IMR-90 (cell line): ENCODE data around the gene HDC. TPM values are rescaled to one million over a fixed set of nuclear protein-coding genes. Genes with fewer than 3 reads are reported as not detected.

Experiments
- ATAC-seq: fragments of 200-7000 bp; cut with Tn5 transposase; 2 replicates; pipeline ENCODE4 v1.9.1; 2020; ENCODE audit warnings: low read depth, mild to moderate bottlenecking, moderate library complexity
- Bru-seq: library from RNA; stranded (reverse); fragments of 400-500 nt; gene quantifications from one replicate; lab custom pipeline; 2021; lab: Mats Ljungman, UMichigan
- BruChase-seq, 2 experiments: library from RNA; stranded (reverse); fragments of 400-500 nt; gene quantifications; one replicate each; lab custom pipeline; 2021; lab: Mats Ljungman, UMichigan
- BruUV-seq: library from RNA; stranded (reverse); fragments of 400-500 nt; replicated peaks from 2 replicates; lab custom pipeline; 2021; lab: Mats Ljungman, UMichigan
- CTCF ChIA-PET: fragments of 300-600 bp; formaldehyde crosslinking; extraction: SDS; loops from one replicate; lab custom pipeline; 2021; ENCODE audit warnings: antibody characterized with exemption; lab: Yijun Ruan, JAX
- POLR2A ChIA-PET: fragments of 300-600 bp; sonication (Branson Sonifier 250); formaldehyde crosslinking; loops from one replicate; lab custom pipeline; 2022; ENCODE audit warnings: antibody characterized with exemption; ENCODE audit not compliant: unreplicated experiment; lab: Charles Lee
- DNase-seq: peaks from one replicate; pipeline ENCODE4 v3.0.0; 2013
- H2AFZ ChIP-seq: replicated peaks from 2 replicates; pipeline ENCODE3; 2013; ENCODE audit warnings: low read length, mild to moderate bottlenecking; ENCODE audit not compliant: poor library complexity
- H2AK5ac ChIP-seq: 2 replicates; pipeline ENCODE4 v1.6.1; 2013; ENCODE audit warnings: low read depth, low read length, inconsistent platforms
- H2AK9ac ChIP-seq: replicated peaks from 2 replicates; pipeline ENCODE3; 2013; ENCODE audit warnings: mild to moderate bottlenecking, low read depth, low read length, moderate library complexity; ENCODE audit not compliant: poor library complexity
- H2BK120ac ChIP-seq: 2 replicates; pipeline ENCODE4 v1.6.1; 2013; ENCODE audit warnings: low read depth, low read length, inconsistent platforms
- H2BK15ac ChIP-seq: 3 replicates; pipeline ENCODE4 v1.6.1; 2013; ENCODE audit warnings: low read depth, low read length, inconsistent platforms
- H2BK20ac ChIP-seq: 2 replicates; pipeline ENCODE4 v1.6.1; 2013; ENCODE audit warnings: low read depth, mild to moderate bottlenecking, inconsistent platforms, low read length, moderate library complexity
- H2BK5ac ChIP-seq: 2 replicates; pipeline ENCODE4 v1.6.1; 2013; ENCODE audit warnings: mild to moderate bottlenecking, low read depth, low read length, inconsistent platforms; ENCODE audit not compliant: poor library complexity, severe bottlenecking
- H3K14ac ChIP-seq: replicated peaks from 2 replicates; pipeline ENCODE4 v1.6.1; 2013; ENCODE audit warnings: low read depth, low read length, inconsistent platforms
- H3K18ac ChIP-seq: 2 replicates; pipeline ENCODE4 v1.6.1; 2013; ENCODE audit warnings: low read depth, low read length, control low read depth
- H3K23ac ChIP-seq: 2 replicates; pipeline ENCODE4 v1.6.1; 2013; ENCODE audit warnings: low read depth, low read length, inconsistent platforms
- H3K27ac ChIP-seq: 2 replicates; pipeline ENCODE4 v1.5.1; 2013; ENCODE audit warnings: mild to moderate bottlenecking, control low read depth, low read length; ENCODE audit not compliant: insufficient read depth
- H3K27me3 ChIP-seq: 2 replicates; pipeline ENCODE4 v1.6.1; 2013; ENCODE audit warnings: low read length; ENCODE audit not compliant: control insufficient read depth, insufficient read depth
- H3K36me3 ChIP-seq: 2 replicates; pipeline ENCODE4 v1.6.1; 2013; ENCODE audit warnings: low read length, mixed read lengths; ENCODE audit not compliant: control insufficient read depth, insufficient read depth
- H3K4ac ChIP-seq: 2 replicates; pipeline ENCODE4 v1.6.1; 2013; ENCODE audit warnings: low read depth, low read length, inconsistent platforms
- H3K4me1 ChIP-seq: 2 replicates; pipeline ENCODE4 v1.6.1; 2013; ENCODE audit warnings: low read length, mixed read lengths; ENCODE audit not compliant: control insufficient read depth, insufficient read depth
- H3K4me2 ChIP-seq: 2 replicates; pipeline ENCODE4 v1.6.1; 2013; ENCODE audit warnings: low read depth, mild to moderate bottlenecking, control low read depth, low read length, moderate library complexity
- H3K4me3 ChIP-seq: 2 replicates; pipeline ENCODE4 v1.5.1; 2013; ENCODE audit warnings: low read depth, mild to moderate bottlenecking, control low read depth, low read length, moderate library complexity; ENCODE audit not compliant: insufficient read depth
- H3K56ac ChIP-seq: 2 replicates; pipeline ENCODE4 v1.6.1; 2013; ENCODE audit warnings: low read length, inconsistent platforms; ENCODE audit not compliant: insufficient read depth; ENCODE audit errors: extremely low read depth
- H3K79me1 ChIP-seq, 2 experiments: 2 replicates each; pipeline ENCODE4 v1.6.1; 2013; ENCODE audit warnings: low read length in 2 of 2, inconsistent platforms in 1 of 2, low read depth in 1 of 2
- H3K9ac ChIP-seq: 2 replicates; pipeline ENCODE4 v1.6.1; 2013; ENCODE audit warnings: low read depth, low read length, control low read depth
- H3K9me1 ChIP-seq: 2 replicates; pipeline ENCODE4 v1.6.1; 2013; ENCODE audit warnings: low read length, inconsistent platforms; ENCODE audit not compliant: insufficient read depth
- H3K9me3 ChIP-seq: 2 replicates; pipeline ENCODE4 v1.6.1; 2013; ENCODE audit warnings: low read length; ENCODE audit not compliant: control insufficient read depth, insufficient read depth
- H4K20me1 ChIP-seq: 2 replicates; pipeline ENCODE4 v1.6.1; 2013; ENCODE audit warnings: low read length, inconsistent platforms; ENCODE audit not compliant: insufficient read depth
- H4K5ac ChIP-seq: 2 replicates; pipeline ENCODE4 v1.6.1; 2013; ENCODE audit warnings: mild to moderate bottlenecking, low read depth, low read length, control low read depth
- H4K8ac ChIP-seq, 2 experiments: 2 replicates each; pipeline ENCODE4 v1.6.1; 2013; ENCODE audit warnings: low read depth in 2 of 2, low read length in 2 of 2, control low read depth in 1 of 2, inconsistent platforms in 1 of 2
- H4K91ac ChIP-seq: 2 replicates; pipeline ENCODE4 v1.6.1; 2013; ENCODE audit warnings: low read depth, low read length, inconsistent platforms; ENCODE audit not compliant: insufficient read depth
- BHLHE40 ChIP-seq: fragments of 150-350 bp; IDR thresholded peaks from 2 replicates; pipeline ENCODE4 v1.6.1; 2016; ENCODE audit warnings: mild to moderate bottlenecking, low read depth, low read length
- CEBPB ChIP-seq: IDR thresholded peaks from 2 replicates; pipeline ENCODE4 v1.6.1; 2012; ENCODE audit warnings: low read depth, low read length, improper control_type of control experiment
- CHD1 ChIP-seq: IDR thresholded peaks from 2 replicates; pipeline ENCODE4 v1.6.1; 2012; ENCODE audit warnings: low read depth, low read length, improper control_type of control experiment
- CTCF ChIP-seq: conservative IDR thresholded peaks from 2 replicates; pipeline ENCODE4 v1.5.1; 2012; ENCODE audit warnings: mild to moderate bottlenecking, low read depth, low read length, improper control_type of control experiment
- FOS ChIP-seq: fragments of 150-350 bp; IDR thresholded peaks from 2 replicates; pipeline ENCODE4 v1.6.1; 2016; ENCODE audit warnings: low read depth, low read length
- MAFK ChIP-seq: IDR thresholded peaks from 2 replicates; pipeline ENCODE4 v1.6.1; 2012; ENCODE audit warnings: low read depth, low read length, improper control_type of control experiment
- MAZ ChIP-seq: IDR thresholded peaks from 2 replicates; pipeline ENCODE4 v1.6.1; 2012; ENCODE audit warnings: low read depth, mild to moderate bottlenecking, low read length, improper control_type of control experiment, moderate library complexity, borderline replicate concordance
- MXI1 ChIP-seq: IDR thresholded peaks from 2 replicates; pipeline ENCODE4 v1.6.1; 2012; ENCODE audit warnings: low read depth, mild to moderate bottlenecking, low read length, moderate library complexity, borderline replicate concordance
- NFE2L2 ChIP-seq: fragments of 150-350 bp; IDR thresholded peaks from 2 replicates; pipeline ENCODE4 v1.6.1; 2016; ENCODE audit warnings: low read depth, mild to moderate bottlenecking, low read length
- POLR2A ChIP-seq: IDR thresholded peaks from 2 replicates; pipeline ENCODE4 v1.6.1; 2012; ENCODE audit warnings: mild to moderate bottlenecking, low read depth, low read length
- RAD21 ChIP-seq: IDR thresholded peaks from 2 replicates; pipeline ENCODE4 v1.6.1; 2012; ENCODE audit warnings: low read length, improper control_type of control experiment
- RCOR1 ChIP-seq: IDR thresholded peaks from 2 replicates; pipeline ENCODE4 v1.6.1; 2012; ENCODE audit warnings: mild to moderate bottlenecking, low read length, improper control_type of control experiment; ENCODE audit not compliant: insufficient replicate concordance
- RFX5 ChIP-seq: IDR thresholded peaks from 2 replicates; pipeline ENCODE4 v1.8.0; 2012; ENCODE audit warnings: low read depth, mild to moderate bottlenecking, low read length, moderate library complexity
- SMC3 ChIP-seq: fragments of 150-350 bp; IDR thresholded peaks from 2 replicates; pipeline ENCODE4 v1.6.1; 2016; ENCODE audit warnings: low read depth, mild to moderate bottlenecking, antibody characterized with exemption, low read length, moderate library complexity
- USF2 ChIP-seq: fragments of 150-350 bp; IDR thresholded peaks from 2 replicates; pipeline ENCODE4 v1.6.1; 2017; ENCODE audit warnings: mild to moderate bottlenecking, antibody characterized with exemption, low read length, low read depth
- WGBS, 2 experiments: methylation state at CpG; one replicate each; pipeline versions ENCODE4 v1.1.5 to v1.1.7; 2013; ENCODE audit warnings: missing lambda C conversion rate in 2 of 2; ENCODE audit not compliant: insufficient read length in 1 of 2; ENCODE audit errors: extremely low coverage in 2 of 2; 5-methylcytosine and 5-hydroxymethylcytosine counted together
- dilution Hi-C: fragments of 300-500 bp; cut with HindIII; formaldehyde crosslinking; loops from one replicate; pipeline ENCODE4 v1.14.3; 2018; ENCODE audit warnings: low sequenced_read_pairs; ENCODE audit not compliant: unreplicated experiment
- in situ Hi-C: fragments of 300-500 bp; cut with MboI; formaldehyde crosslinking; loops from 3 replicates; pipeline ENCODE4 v1.14.3; 2019; ENCODE audit warnings: low sequenced_read_pairs, inconsistent platforms, mixed read lengths
- intact Hi-C: fragments of 100-400 bp; cut with micrococcal nuclease; formaldehyde crosslinking; loops from 2 replicates; pipeline ENCODE4 v1.10.0; 2022
- long read RNA-seq: library from polyadenylated mRNA; unstranded; transcript quantifications from one replicate; pipeline ENCODE4 v2.0.0, GENCODE V29; 2021; ENCODE audit not compliant: unreplicated experiment
- polyA plus RNA-seq, 3 experiments: library from polyadenylated mRNA; depleted of rRNA; stranded (reverse); fragments of >200 nt; gene quantifications; 2 replicates each; pipeline ENCODE4 v1.2.3, GENCODE V29; 2012; ENCODE audit warnings: low replicate concordance in 1 of 3
- total RNA-seq: library from RNA; depleted of rRNA; stranded (reverse); fragments of >200 nt; gene quantifications from 2 replicates; pipeline ENCODE4 v1.2.3, GENCODE V29; 2012; rRNA removed
- TF ChIP-seq, protein P1 (sequence below): fragments of 150-350 bp; IDR thresholded peaks from 2 replicates; pipeline ENCODE4 v1.6.1; 2016; ENCODE audit warnings: low read depth, mild to moderate bottlenecking, low read length, moderate library complexity, borderline replicate concordance

HDC gene
- not detected in 2 replicates for total RNA-seq
- not detected in 2 replicates for polyA plus RNA-seq (2012; rRNA removed)
- not detected in 2 replicates for polyA plus RNA-seq (2012; cell fraction: cytosol; rRNA removed)
- 0.03 and 0.11 TPM in 2 replicates for polyA plus RNA-seq (2012; cell fraction: nucleus; rRNA removed; ENCODE audit: low replicate concordance)
- Bru-seq, nascent RNA = percentile 4 among the genes with signal in this experiment
- not detected for BruChase-seq, experiment 1, labeled RNA remaining after a 6-hour chase
- percentile 4 among the genes with signal in this experiment for BruChase-seq, experiment 2, labeled RNA remaining after a 2-hour chase
- long read RNA-seq = 0 reads

DNA sequence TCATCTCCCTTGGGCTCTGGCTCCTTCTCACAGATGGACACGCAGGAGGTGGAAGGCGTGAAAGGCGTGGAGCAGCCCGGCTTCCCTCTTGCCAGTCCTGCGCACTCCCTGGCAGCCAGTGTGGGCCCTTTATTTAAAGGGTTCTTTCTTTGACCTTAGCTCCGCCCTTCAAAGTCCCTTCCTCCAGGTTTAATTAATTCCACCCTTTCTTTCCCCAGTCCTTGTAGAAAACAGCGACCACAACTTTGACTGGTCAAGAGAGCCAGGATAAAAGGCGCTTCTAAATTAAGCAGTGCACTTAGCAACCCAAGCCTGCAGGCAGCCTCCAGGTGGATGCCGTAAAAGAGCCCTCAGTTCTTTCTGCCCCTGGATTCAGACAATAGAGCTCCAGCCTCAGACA, at the start of gene HDC:
HDC (minus strand) TSS at position 107 of the 400 bp plus-strand sequence; CDS start at position 4, 103 bp downstream.
- ATAC-seq = no peak
- dilution Hi-C loops = no loop called here
- in situ Hi-C loops = no loop called here

More for the DNA sequence above, at the start of gene HDC:
- 0 out of 2 replicates have a peak, but pooled peaks cover 2% of the 10 kb centered on the region for H3K9me3 ChIP-seq
- H2AFZ ChIP-seq = no peak within 1 kb of the TSS
- H2BK15ac ChIP-seq = no peak within 1 kb of the TSS
- intact Hi-C loops = no loop called here
- no peak within 1 kb of the TSS for H3K14ac ChIP-seq
- H4K20me1 ChIP-seq = no peaks in the 10 kb centered on the region
- H3K27ac ChIP-seq = no peak within 1 kb of the TSS
- ChIA-PET CTCF (no interaction called here), POLR2A (no interaction called here)
- no peak within 1 kb of the TSS for H3K56ac ChIP-seq
- peak within 1 kb of the TSS; percentile 31 for H2AK9ac ChIP-seq
- no peak within 1 kb of the TSS for H2BK120ac ChIP-seq
- no peak within 1 kb of the TSS for H3K9ac ChIP-seq
- whole genome bisulfite sequencing, 2 experiments = 86% methylated on average over 4 of the region's 9 CpGs; no CpG with 5 or more reads in 1 of the 2 experiments
- H3K79me1 ChIP-seq = no peaks in the 10 kb centered on the region
- no peaks in the 10 kb centered on the region for H3K4me1 ChIP-seq
- H3K4ac ChIP-seq = no peak within 1 kb of the TSS
- no TSS peak for BruUV-seq
- DNase-seq = no peak
- H3K4me2 ChIP-seq = no peak within 1 kb of the TSS
- TF ChIP-seq NFE2L2 = no peak
- TF ChIP-seq CEBPB = no peak
- no peak for TF ChIP-seq RAD21
- no peak for TF ChIP-seq CTCF
- TF ChIP-seq POLR2A = no peak
- no peak for TF ChIP-seq MAZ
- TF ChIP-seq BHLHE40 = no peak
- TF ChIP-seq RCOR1 = no peak
- TF ChIP-seq CHD1 = no peak
- no peak for TF ChIP-seq FOS
- TF ChIP-seq USF2 = no peak
- TF ChIP-seq, protein P1, sequence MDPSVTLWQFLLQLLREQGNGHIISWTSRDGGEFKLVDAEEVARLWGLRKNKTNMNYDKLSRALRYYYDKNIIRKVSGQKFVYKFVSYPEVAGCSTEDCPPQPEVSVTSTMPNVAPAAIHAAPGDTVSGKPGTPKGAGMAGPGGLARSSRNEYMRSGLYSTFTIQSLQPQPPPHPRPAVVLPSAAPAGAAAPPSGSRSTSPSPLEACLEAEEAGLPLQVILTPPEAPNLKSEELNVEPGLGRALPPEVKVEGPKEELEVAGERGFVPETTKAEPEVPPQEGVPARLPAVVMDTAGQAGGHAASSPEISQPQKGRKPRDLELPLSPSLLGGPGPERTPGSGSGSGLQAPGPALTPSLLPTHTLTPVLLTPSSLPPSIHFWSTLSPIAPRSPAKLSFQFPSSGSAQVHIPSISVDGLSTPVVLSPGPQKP = no peak
- no peak for TF ChIP-seq MXI1
- TF ChIP-seq SMC3 = no peak
- no peak for TF ChIP-seq RFX5
- TF ChIP-seq MAFK = no peak
- no peak within 1 kb of the TSS for H4K91ac ChIP-seq
- peaks cover 7% of the 10 kb centered on the region for H3K27me3 ChIP-seq
- no peak within 1 kb of the TSS for H4K5ac ChIP-seq
- no peak within 1 kb of the TSS for H3K18ac ChIP-seq
- H3K36me3 ChIP-seq = no peaks in the 10 kb centered on the region
- no peak within 1 kb of the TSS for H3K23ac ChIP-seq
- no peak within 1 kb of the TSS for H2BK20ac ChIP-seq
- H3K9me1 ChIP-seq = no peaks in the 10 kb centered on the region
- no peak within 1 kb of the TSS for H2AK5ac ChIP-seq
- H4K8ac ChIP-seq = no peak within 1 kb of the TSS
- H3K4me3 ChIP-seq = no peak within 1 kb of the TSS
- no peak within 1 kb of the TSS for H2BK5ac ChIP-seq
